ENCODE measurements around the gene TMSB4X.

DNA sequence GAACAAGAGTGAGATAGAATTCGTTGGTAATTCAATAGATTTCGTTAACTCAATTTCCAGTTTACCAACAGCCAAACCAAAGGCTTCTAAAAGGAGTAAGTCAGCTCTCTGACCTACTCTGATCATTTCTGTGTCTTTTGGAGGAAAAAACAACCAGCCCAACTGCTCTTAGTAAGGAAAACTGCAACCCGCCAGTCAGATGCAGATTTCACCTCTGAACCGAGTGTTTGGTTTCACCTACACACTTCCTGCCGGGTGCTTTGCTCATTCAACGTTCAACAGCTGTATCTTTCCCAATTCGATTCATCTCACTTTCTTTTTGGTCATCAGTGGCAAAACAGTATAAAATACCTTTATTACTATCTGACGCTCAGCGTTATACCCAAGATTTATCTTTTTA is 24.5 kb downstream of the TMSB4X start:
- TF ChIP-seq, protein P1, sequence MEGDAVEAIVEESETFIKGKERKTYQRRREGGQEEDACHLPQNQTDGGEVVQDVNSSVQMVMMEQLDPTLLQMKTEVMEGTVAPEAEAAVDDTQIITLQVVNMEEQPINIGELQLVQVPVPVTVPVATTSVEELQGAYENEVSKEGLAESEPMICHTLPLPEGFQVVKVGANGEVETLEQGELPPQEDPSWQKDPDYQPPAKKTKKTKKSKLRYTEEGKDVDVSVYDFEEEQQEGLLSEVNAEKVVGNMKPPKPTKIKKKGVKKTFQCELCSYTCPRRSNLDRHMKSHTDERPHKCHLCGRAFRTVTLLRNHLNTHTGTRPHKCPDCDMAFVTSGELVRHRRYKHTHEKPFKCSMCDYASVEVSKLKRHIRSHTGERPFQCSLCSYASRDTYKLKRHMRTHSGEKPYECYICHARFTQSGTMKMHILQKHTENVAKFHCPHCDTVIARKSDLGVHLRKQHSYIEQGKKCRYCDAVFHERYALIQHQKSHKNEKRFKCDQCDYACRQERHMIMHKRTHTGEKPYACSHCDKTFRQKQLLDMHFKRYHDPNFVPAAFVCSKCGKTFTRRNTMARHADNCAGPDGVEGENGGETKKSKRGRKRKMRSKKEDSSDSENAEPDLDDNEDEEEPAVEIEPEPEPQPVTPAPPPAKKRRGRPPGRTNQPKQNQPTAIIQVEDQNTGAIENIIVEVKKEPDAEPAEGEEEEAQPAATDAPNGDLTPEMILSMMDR (IDR thresholded peaks at IDR 0.05), result no peak
- no peak for TF ChIP-seq POLR2AphosphoS5 (IDR thresholded peaks at IDR 0.05)
- no peak for TF ChIP-seq EP300 (IDR thresholded peaks at IDR 0.05)

Measured in sigmoid colon (tissue), 4 donors.